Measurements from ENCODE around the gene LIN7C. TPM values are rescaled to one million over a fixed set of nuclear protein-coding genes. Genes with fewer than 3 reads are reported as not detected.
A peak's percentile ranks its signal among the peaks of the same experiment; 100 is the strongest.

LIN7C gene
- total RNA-seq, 4 donors from 2014 or later, result 61.8 to 72.8 (median 66.3) TPM

DNA sequence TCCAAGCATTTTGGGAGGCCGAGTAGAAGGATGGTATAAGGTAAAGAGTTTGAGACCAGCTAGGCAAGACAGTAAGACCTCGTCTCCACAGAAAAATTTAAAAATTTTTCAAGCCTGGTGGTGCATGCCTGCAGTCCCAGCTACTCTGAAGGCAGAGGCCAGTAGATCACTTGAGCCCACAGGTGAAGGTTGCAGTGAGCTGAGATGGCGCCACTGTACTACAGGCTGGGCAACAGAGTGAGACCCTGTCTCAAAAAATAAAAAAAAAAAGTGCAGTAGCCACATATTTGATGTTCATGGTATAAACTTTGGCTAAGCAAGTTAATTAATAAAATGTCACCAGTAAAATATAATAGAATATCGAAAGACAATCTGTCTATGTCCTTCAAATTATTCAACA lies 60.9 kb downstream of the LIN7C start:
- Histone ChIP-seq H3K4me1 (peaks cover 15 to 20% of the 10 kb centered on the region in 2 donors), H3K4me3 (replicated peaks in 1 of 3) (no peak overlapping the region), H3K27me3 (no peaks in the 10 kb centered on the region), H3K27ac (no peak overlapping the region), H3K9me3 (no peaks in the 10 kb centered on the region), H3K36me3 (no peaks in the 10 kb centered on the region)
- 96 to 97% methylated on average over 4 of the region's 4 CpGs for WGBS, 2 donors
- TF ChIP-seq CTCF (IDR thresholded peaks at IDR 0.05) (no peak), POLR2A (IDR thresholded peaks at IDR 0.05) (no peak)
- intact Hi-C loops (cut with DNase I), result no loop called here
- no peak for DNase-seq

- TF ChIP-seq POLR2A (IDR thresholded peaks at IDR 0.05), result no peak
- no peak for TF ChIP-seq CTCF (IDR thresholded peaks at IDR 0.05)
- H3K36me3 ChIP-seq, result no peaks in the 10 kb centered on the region
- H3K4me1 ChIP-seq, result peaks cover 15 to 20% of the 10 kb centered on the region in 2 donors
- WGBS, 2 donors, result 81 to 87% methylated on average over 2 of the region's 2 CpGs
- peak overlapping the region; percentile 44 to 58 (median 51) for H3K27ac ChIP-seq
- no peaks in the 10 kb centered on the region for H3K9me3 ChIP-seq
- DNase-seq, result no peak
- intact Hi-C loops (cut with DNase I), result no loop called here
- no peaks in the 10 kb centered on the region for H3K27me3 ChIP-seq
- H3K4me3 ChIP-seq (replicated peaks in 1 of 3), result no peak overlapping the region
Observed at GRCh38 chr11:27444801-27445215, 61.8 kb downstream of the LIN7C start.

Small RNA genes within 50 kb of the gene (microRNA-seq; reads per million reads assigned to microRNA genes)
- not detected for gene MIR8087

Small RNA genes within 50 kb of the gene (small RNA-seq; reads per million reads assigned to genes)
- gene AC100771.1 (not detected), gene MIR8087 (not detected), gene RNA5SP339 (not detected)

Other genes starting within 250 kb of the LIN7C start
- gene CCDC34, start 143.6 kb downstream of the LIN7C start, total RNA-seq, result 1 to 10 TPM; 2.1 to 4.6 (median 3.9) TPM
- gene LGR4, start 34.0 kb downstream of the LIN7C start, total RNA-seq, result 10 to 100 TPM; 40.8 to 62.1 (median 50.2) TPM
- 1 to 10 TPM in 2 of 4 donors, under 1 TPM in 2; 0.54 to 4.7 (median 1.1) TPM for gene BDNF, start 193.7 kb upstream of the LIN7C start, total RNA-seq